ENCODE data around the gene KRT14.
A peak's percentile ranks its signal among the peaks of the same experiment; 100 is the strongest.
"Not testable (repeated sequence)": the region's sequence is repeated elsewhere in the genome, so short reads cannot be mapped to it uniquely, and the experiment has no call there.

The KRT14 gene

DNA sequence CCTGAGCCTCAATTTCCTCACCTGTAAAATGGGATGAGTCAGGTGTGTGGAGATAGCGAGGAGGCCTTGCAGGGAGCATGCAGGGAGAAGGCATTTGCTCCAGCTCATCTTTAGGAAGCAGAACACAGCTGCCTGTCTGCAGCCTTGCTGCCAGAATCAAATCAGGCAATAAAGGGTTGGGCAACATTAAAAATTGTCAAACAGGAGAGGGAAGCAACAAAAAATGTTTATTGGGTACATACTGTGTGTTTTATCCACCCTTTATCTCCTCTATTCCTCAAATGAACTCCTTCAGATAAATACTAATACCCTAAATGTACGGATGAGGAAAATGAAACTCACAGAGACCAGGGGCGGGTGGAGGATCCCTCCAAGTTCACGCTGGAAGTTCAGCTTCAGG is 13.6 kb upstream of the KRT14 start:
- DNase-seq = no peak

- DNase-seq = no peak
These were observed 13.0 kb upstream of the KRT14 start for GRCh38 chr17:41599680-41600079.

DNA sequence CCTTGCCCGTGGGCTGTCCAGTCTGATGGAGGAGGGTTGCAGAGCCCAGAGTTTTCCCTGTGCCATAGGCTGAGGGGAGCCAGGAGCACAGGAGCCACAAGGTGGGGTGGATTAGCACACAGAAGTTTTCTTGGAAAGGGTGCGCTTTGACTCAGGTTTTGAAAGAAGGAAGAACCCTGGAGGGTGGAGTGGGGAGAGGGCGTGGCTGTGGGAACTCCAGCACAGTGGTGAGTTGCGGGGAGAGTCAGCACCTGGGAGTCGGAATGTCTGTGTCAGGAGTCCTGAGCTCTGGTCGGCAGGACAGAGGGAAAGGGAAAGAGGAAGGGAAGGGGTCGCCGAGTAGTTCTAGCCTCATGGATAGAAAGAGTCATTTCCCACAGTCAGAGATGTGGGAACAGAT is 8.9 kb upstream of the KRT14 start:
- DNase-seq = no peak

- no peak for DNase-seq
These were observed 7.7 kb upstream of the KRT14 start for GRCh38 chr17:41594363-41594915.

DNA sequence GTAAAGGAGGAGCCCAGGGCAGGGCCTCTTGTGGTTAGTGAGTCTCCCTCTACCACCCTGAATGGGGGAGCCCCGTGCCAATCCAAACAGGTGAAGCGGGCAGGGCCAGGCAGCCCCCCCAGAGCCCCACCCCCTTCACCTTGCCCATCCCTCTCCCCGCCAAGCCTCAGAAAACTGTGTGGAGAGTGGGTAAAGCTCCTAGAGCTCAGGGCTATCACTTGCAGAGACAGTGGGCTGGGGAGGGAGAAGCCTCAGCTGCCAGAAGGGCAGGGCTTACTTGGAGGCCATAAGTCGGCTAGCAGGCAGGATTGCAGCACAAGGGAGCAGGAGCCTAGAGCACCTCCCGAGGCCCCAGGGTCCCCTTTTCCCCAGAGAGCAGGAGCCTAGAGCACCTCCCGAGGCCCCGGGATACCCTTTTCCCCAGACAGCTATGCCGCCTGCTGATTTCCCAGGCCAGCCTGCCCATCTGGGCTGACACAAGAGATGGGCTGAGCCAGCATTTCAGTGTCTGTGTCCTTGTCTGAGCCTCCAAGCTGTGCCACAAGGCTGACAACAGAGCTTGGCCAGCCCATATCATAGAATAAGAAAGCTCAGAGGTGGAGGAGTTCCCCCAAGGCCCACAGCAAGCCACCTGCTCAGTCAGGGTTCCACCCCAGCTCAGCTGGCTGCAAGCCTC is 6.7 kb upstream of the KRT14 start:
- DNase-seq = peak; percentile 23

GRCh38 chr17:41592601-41593305 is 6.1 kb upstream of the KRT14 start:
- peak; percentile 44 for DNase-seq

- no peak for DNase-seq
These were observed 2.6 kb upstream of the KRT14 start for GRCh38 chr17:41589301-41589700.

- DNase-seq = peak; percentile 8
These were observed 1.6 kb upstream of the KRT14 start for GRCh38 chr17:41588126-41588810.

DNA sequence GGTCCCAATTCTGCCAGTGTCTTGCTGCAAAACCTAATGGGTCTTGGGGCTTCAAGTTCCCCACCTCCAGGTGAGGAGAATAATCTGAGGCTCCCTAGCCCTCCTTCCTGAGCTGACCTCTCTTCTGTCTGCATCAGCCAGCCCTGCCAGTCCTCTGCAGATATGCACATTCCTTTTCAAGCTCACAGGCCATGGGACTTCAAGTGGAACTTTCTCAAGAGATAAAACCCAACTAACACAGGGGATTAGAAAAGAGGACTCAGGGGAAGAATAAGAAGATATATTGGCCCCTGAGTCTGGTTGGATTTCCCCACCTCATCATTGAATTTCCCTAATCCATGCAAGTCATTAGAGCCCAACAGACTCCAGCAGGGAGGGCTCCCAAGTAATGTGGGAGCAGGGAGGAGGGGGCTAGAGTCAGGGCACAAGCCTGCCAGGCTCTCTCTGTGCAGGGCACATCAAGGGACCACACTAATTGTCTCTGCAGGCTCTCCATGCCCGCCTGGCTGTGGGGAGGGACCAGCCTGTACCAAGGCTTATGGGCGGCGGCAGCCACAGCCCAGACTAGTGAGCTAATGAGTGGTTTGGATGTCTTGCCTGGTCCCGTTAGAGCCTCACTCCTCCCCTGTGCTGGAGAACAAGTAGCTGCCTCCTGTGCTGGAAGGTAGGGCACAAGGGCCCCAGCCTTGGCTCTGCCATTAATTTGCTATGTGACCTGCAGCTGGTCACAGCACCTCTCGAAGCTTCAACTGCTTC is 1.2 kb downstream of the KRT14 start:
- no peak for DNase-seq

GRCh38 chr17:41584331-41584927 is 2.3 kb downstream of the KRT14 start:
- DNase-seq = not testable (repeated sequence)

DNA sequence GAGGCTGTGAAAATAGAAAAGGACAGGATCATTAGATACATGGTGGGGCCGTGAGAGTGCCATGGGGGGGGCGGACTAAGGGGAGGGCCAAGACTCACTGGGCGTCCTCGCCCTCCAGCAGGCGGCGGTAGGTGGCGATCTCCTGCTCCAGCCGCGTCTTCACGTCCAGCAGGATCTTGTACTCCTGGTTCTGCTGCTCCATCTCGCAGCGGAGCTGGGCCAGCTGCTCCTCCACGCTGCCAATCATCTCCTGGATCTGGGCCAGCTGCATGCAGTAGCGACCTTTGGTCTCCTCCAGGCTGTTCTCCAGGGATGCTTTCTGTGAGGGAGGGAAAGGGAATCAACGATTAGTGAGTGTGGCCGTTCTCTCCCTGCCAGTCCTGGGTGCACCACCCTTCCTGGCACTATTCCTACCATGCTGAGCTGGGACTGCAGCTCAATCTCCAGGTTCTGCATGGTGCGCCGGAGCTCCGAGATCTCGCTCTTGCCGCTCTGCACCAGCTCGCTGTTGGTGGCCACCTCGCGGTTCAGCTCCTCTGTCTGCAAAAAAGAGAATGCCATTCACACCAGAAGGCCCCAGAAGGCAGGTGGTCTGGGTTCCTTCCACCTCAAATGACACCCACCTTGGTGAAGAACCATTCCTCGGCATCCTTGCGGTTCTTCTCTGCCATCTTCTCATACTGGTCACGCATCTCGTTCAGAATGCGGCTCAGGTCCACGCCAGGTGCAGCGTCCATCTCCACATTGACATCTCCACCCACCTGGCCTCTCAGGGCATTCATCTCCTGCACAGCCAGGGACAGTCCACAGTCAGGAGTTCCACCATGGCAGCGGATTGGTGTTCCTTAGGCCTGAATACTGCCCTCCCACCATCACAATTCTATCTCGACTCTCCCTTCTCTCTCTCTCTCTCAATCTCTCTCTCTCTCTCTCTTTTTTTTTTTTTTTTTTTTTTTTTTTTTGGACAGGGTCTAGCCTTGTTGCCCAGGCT is 3.3 kb downstream of the KRT14 start:
- DNase-seq = no peak

- DNase-seq = not testable (repeated sequence)
These were observed 4.4 kb downstream of the KRT14 start for GRCh38 chr17:41582061-41582968.

- DNase-seq = no peak
These were observed 5.2 kb downstream of the KRT14 start for GRCh38 chr17:41581366-41582060.

GRCh38 chr17:41580687-41581365 is 5.9 kb downstream of the KRT14 start:
- DNase-seq = no peak

DNA sequence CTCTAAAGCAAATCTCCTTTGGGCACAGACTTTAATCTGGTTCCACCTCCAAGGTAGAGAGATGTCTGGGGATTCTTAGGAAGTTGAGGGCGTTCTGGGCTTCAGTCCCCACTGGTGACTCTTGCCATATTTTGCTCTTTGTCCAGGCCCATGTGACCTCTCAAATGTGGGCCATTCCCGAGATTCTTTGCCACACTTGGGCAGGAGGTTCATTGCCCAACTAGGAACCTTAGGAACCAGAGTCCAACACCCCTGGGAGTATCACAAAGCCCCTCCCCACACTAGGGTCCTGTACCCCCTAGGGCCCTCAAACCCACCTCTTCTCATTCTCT is 6.5 kb downstream of the KRT14 start:
- no peak for DNase-seq

DNA sequence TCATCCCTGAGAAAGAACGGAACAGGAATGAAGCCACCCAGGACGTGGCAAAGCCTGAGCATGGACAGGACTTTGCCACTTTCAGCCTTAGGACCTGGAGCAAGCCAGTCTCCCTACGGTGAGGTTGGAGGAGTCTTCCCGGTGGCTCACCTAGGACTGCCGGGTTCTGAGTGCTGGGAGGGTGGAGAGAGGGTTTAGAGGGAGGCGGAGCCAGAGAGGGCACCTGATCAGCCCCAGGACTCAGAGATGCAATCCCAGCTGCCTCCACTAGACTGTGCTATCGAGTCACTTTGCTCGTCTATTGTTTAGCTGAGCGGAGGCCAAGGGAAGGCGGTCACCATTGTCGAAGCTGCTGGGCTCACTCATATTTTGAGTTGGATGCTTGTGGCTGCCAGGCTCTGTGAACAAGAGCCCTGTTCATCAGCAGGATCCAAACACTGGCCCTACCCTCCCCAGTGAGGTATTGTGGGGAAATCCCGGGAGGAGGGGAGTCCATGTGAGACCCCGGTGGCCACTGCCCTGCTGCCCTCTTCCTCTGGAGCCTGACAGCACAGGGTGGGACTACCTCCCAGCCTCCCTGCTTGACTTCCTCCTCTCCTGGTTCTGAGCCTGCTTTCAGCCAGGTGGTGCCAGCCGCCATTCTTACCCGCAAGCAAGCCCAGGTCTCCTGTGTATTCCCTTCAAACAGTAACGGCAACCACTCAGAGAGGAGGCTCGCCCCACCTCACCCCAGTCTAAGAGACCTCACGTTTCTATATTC is 7.0 kb downstream of the KRT14 start:
- DNase-seq = peak; percentile 97

- DNase-seq = no peak
These were observed 7.7 kb downstream of the KRT14 start for GRCh38 chr17:41578971-41579370.

DNA sequence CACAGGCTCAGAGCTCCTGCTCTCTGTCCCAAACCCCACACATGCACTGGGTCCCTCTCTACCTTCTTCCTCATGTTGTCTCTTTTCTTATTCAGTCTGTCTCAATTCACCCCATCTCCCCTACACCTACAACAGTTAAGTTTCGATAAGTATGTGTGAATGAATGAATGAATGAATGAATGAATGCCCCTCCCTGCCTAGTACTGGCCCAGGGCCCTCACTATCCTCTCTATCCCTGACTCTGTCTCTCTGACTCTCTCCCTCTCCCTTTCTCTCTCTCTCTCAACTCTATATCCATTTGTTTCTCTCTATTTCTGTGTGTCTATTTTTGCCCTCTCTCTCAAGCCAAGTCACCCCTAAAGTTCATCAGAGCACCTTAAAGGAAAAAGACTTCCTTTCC is 8.2 kb downstream of the KRT14 start:
- DNase-seq = no peak
